Tibial artery (tissue), 4 donors: ENCODE data around the gene SAMD4A.

ENCODE experiments used
- DNase-seq, 2 donors: peaks; one replicate each; pipeline ENCODE4 v3.0.0-alpha.2; 2019
- H3K27ac ChIP-seq, 2 donors: fragments of 200-600 bp; sonication (generic) in 1 of 2; 1 replicate in 1 of 2; 2 replicates in 1 of 2; pipeline ENCODE4 v1.5.1; 2018 to 2019; ENCODE audit warnings: mild to moderate bottlenecking in 1 of 2
- H3K27me3 ChIP-seq, 2 donors: fragments of 200-600 bp; sonication (generic) in 1 of 2; one replicate each; pipeline versions ENCODE4 v1.5.1 to v1.6.0; 2016 to 2019
- H3K36me3 ChIP-seq, 3 donors: fragments of 200-600 bp; sonication (generic) in 2 of 3; one replicate each; pipeline ENCODE4 v1.5.1; 2016 to 2019; ENCODE audit warnings: mild to moderate bottlenecking in 2 of 3
- H3K4me1 ChIP-seq, 4 donors: fragments of 200-600 bp; sonication (generic) in 2 of 4; 1 replicate in 3 of 4; 2 replicates in 1 of 4; pipeline ENCODE4 v1.5.1; 2016 to 2019
- H3K4me3 ChIP-seq, 2 donors: fragments of 200-600 bp; sonication (generic) in 1 of 2; 1 replicate in 1 of 2; 2 replicates in 1 of 2; pipeline ENCODE4 v1.5.1; 2018 to 2019; ENCODE audit warnings: mild to moderate bottlenecking in 2 of 2
- H3K9me3 ChIP-seq, 3 donors: fragments of 200-600 bp; sonication (generic) in 1 of 3; one replicate each; pipeline ENCODE4 v1.5.1; 2016 to 2019
- intact Hi-C: fragments of 100-400 bp; cut with DNase I; formaldehyde crosslinking; loops from one replicate; pipeline ENCODE4 v1.15.0; 2023; ENCODE audit warnings: low total_unique reads
- TF ChIP-seq, protein P1 (sequence below), 2 experiments: fragments of 200-600 bp in 1 of 2; fragments of 450-650 bp in 1 of 2; IDR thresholded peaks; one replicate each; pipeline ENCODE4 v1.5.1; 2017 to 2019; ENCODE audit warnings: antibody characterized with exemption in 2 of 2, mild to moderate bottlenecking in 1 of 2, moderate library complexity in 1 of 2

The SAMD4A gene

DNA sequence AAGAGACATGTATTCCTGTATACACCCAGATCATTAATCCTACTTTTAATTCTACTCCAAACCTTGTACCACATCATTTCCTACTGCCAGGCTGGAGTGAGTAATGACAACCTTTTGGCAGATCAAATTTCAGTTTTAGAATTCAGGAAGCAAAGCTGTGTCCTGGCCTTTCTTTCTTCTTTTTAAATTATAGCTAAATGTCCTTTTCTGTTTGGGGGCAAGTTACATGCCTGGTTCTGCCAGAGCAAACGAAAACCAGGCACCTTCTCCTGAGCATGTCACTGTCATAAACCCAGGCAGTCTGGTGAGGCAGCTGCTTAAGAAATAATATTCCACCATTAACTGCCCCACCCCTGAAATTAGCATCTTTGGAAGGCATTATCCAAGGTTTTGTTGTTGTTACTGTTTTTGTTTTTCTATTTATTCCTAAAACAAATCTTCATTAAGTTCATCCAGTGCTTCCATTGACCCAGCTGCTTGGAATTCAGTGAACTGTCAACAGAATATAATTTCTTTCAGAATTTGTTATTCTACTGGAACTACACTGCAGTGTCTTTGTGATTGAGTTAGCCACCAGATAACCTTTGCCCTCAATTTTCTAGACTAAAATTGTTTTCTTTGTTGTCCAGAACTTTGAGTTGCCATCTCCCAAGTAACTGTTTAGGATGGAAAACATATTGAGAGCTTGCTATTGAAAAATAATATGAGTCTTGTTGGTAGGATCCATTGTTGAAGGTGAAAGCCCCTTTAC, 33.2 kb downstream of the SAMD4A start:
- H3K27ac ChIP-seq: no peak overlapping the region
- TF ChIP-seq, protein P1, sequence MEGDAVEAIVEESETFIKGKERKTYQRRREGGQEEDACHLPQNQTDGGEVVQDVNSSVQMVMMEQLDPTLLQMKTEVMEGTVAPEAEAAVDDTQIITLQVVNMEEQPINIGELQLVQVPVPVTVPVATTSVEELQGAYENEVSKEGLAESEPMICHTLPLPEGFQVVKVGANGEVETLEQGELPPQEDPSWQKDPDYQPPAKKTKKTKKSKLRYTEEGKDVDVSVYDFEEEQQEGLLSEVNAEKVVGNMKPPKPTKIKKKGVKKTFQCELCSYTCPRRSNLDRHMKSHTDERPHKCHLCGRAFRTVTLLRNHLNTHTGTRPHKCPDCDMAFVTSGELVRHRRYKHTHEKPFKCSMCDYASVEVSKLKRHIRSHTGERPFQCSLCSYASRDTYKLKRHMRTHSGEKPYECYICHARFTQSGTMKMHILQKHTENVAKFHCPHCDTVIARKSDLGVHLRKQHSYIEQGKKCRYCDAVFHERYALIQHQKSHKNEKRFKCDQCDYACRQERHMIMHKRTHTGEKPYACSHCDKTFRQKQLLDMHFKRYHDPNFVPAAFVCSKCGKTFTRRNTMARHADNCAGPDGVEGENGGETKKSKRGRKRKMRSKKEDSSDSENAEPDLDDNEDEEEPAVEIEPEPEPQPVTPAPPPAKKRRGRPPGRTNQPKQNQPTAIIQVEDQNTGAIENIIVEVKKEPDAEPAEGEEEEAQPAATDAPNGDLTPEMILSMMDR (IDR thresholded peaks at IDR 0.05): no peak
- intact Hi-C loops: no loop called here
- H3K4me3 ChIP-seq: no peak overlapping the region
- no peak for DNase-seq
- no peaks in the 10 kb centered on the region for H3K27me3 ChIP-seq
- peaks cover 0 to 36% (median 11%) of the 10 kb centered on the region in 4 donors for H3K4me1 ChIP-seq
- no peaks in the 10 kb centered on the region for H3K9me3 ChIP-seq
- no peaks in the 10 kb centered on the region for H3K36me3 ChIP-seq

GRCh38 chr14:54600717-54601109, 33.8 kb downstream of the SAMD4A start:
- Histone ChIP-seq H3K4me1 (peaks cover 0 to 42% (median 11%) of the 10 kb centered on the region in 4 donors), H3K36me3 (no peaks in the 10 kb centered on the region), H3K27me3 (no peaks in the 10 kb centered on the region), H3K9me3 (no peaks in the 10 kb centered on the region), H3K27ac (no peak overlapping the region), H3K4me3 (no peak overlapping the region)
- TF ChIP-seq, protein P1 (IDR thresholded peaks at IDR 0.05): no peak
- intact Hi-C loops: no loop called here
- no peak for DNase-seq

- Histone ChIP-seq H3K4me3 (no peak overlapping the region), H3K4me1 (peaks cover 0 to 65% (median 19%) of the 10 kb centered on the region in 4 donors), H3K36me3 (no peaks in the 10 kb centered on the region), H3K9me3 (no peaks in the 10 kb centered on the region), H3K27me3 (no peaks in the 10 kb centered on the region), H3K27ac (no peak overlapping the region)
- TF ChIP-seq, protein P1 (IDR thresholded peaks at IDR 0.05): no peak
- DNase-seq: no peak
- intact Hi-C loops: no loop called here
Observed at GRCh38 chr14:54603362-54603761, 36.4 kb downstream of the SAMD4A start.

- intact Hi-C loops: no loop called here
- peak in 1 of 2 donors; percentile 68 for DNase-seq
- Histone ChIP-seq H3K4me3 (no peak overlapping the region), H3K36me3 (no peaks in the 10 kb centered on the region), H3K4me1 (peaks cover 0 to 69% (median 18%) of the 10 kb centered on the region in 4 donors), H3K27ac (peak overlapping the region; percentile 73 to 74), H3K27me3 (no peaks in the 10 kb centered on the region), H3K9me3 (no peaks in the 10 kb centered on the region)
- TF ChIP-seq, protein P1 (IDR thresholded peaks at IDR 0.05): no peak
Observed at GRCh38 chr14:54606178-54606577, 39.2 kb downstream of the SAMD4A start.

DNA sequence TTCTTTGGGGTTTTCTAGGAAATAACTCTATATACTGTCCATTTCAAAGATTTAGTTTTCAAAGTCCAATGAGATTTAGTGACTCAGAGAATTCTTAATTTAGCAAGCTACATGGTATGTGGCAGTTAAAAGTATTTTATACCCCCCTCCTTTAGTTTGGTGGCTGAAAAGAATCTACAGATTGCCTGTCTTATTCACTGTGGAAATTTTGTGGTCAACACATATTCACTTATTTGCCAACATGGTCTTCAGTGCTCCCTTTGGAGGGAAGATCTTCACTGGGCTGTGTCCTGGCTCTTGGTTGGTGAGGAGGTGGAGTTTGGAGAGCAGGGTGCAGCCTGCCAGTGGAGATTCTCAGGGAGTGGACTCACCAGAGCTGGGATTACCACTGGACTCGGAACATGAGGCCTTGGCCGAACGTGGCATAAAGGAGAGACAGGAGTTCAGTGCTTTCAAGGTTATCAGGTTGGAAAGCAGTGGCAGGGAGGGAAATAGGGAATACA, 39.8 kb downstream of the SAMD4A start:
- no peaks in the 10 kb centered on the region for H3K9me3 ChIP-seq
- TF ChIP-seq, protein P1 (IDR thresholded peaks at IDR 0.05): no peak
- H3K27ac ChIP-seq: peak overlapping the region; percentile 73 to 74
- peak; percentile 39 to 74 for DNase-seq
- H3K27me3 ChIP-seq: no peaks in the 10 kb centered on the region
- no peak overlapping the region for H3K4me3 ChIP-seq
- intact Hi-C loops: no loop called here
- H3K4me1 ChIP-seq: peaks cover 0 to 74% (median 22%) of the 10 kb centered on the region in 4 donors
- no peaks in the 10 kb centered on the region for H3K36me3 ChIP-seq
